Panc1 (cell line): Measurements from ENCODE around the gene DAB1.

Experiments
- POLR2AphosphoS5 ChIP-seq: IDR thresholded peaks from 2 replicates; pipeline ENCODE4 v1.6.1; 2012; ENCODE audit warnings: mild to moderate bottlenecking, low read depth, low read length, moderate library complexity
- SIN3A ChIP-seq: IDR thresholded peaks from 2 replicates; pipeline ENCODE4 v1.6.1; 2012; ENCODE audit warnings: low read depth, mild to moderate bottlenecking, low read length, moderate library complexity, borderline replicate concordance; ENCODE audit not compliant: insufficient read depth
- TCF7L2 ChIP-seq: IDR thresholded peaks from 2 replicates; pipeline ENCODE4 v1.6.1; 2011; ENCODE audit warnings: mild to moderate bottlenecking, low read depth, low read length, inconsistent platforms
- TF ChIP-seq, protein P1 (sequence below): fragments of 450-650 bp; IDR thresholded peaks from 2 replicates; pipeline ENCODE4 v1.5.1; 2017; ENCODE audit warnings: mild to moderate bottlenecking
- TF ChIP-seq, protein P2 (sequence below), 2 experiments: IDR thresholded peaks; 2 replicates each; pipeline ENCODE4 v1.6.1; 2011 to 2012; ENCODE audit warnings: low read depth in 2 of 2, control low read depth in 1 of 2, low read length in 1 of 2, mild to moderate bottlenecking in 1 of 2, moderate library complexity in 1 of 2; ENCODE audit not compliant: insufficient read depth in 1 of 2

DNA sequence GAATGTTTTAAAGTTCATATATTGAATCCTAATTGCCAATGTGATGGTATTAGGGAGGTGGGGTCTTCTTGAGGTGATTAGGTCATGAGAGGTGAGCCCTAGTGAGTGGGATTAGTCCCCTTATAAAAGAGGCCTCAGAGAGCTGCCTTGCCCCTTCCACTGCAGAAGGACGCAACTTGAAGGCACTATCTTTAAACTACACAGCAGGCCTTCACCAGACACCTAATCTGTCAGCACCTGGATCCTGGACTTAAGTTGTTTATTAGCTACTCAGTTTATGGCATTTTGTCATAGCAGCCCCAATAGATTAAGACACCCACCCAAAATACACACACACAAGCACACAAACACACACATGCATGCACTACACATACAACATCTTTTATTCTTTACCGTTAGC lies 61.4 kb downstream of the DAB1 start:
- TF ChIP-seq, protein P1, sequence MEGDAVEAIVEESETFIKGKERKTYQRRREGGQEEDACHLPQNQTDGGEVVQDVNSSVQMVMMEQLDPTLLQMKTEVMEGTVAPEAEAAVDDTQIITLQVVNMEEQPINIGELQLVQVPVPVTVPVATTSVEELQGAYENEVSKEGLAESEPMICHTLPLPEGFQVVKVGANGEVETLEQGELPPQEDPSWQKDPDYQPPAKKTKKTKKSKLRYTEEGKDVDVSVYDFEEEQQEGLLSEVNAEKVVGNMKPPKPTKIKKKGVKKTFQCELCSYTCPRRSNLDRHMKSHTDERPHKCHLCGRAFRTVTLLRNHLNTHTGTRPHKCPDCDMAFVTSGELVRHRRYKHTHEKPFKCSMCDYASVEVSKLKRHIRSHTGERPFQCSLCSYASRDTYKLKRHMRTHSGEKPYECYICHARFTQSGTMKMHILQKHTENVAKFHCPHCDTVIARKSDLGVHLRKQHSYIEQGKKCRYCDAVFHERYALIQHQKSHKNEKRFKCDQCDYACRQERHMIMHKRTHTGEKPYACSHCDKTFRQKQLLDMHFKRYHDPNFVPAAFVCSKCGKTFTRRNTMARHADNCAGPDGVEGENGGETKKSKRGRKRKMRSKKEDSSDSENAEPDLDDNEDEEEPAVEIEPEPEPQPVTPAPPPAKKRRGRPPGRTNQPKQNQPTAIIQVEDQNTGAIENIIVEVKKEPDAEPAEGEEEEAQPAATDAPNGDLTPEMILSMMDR = no peak
- no peak for TF ChIP-seq POLR2AphosphoS5
- no peak for TF ChIP-seq TCF7L2
- TF ChIP-seq, protein P2, sequence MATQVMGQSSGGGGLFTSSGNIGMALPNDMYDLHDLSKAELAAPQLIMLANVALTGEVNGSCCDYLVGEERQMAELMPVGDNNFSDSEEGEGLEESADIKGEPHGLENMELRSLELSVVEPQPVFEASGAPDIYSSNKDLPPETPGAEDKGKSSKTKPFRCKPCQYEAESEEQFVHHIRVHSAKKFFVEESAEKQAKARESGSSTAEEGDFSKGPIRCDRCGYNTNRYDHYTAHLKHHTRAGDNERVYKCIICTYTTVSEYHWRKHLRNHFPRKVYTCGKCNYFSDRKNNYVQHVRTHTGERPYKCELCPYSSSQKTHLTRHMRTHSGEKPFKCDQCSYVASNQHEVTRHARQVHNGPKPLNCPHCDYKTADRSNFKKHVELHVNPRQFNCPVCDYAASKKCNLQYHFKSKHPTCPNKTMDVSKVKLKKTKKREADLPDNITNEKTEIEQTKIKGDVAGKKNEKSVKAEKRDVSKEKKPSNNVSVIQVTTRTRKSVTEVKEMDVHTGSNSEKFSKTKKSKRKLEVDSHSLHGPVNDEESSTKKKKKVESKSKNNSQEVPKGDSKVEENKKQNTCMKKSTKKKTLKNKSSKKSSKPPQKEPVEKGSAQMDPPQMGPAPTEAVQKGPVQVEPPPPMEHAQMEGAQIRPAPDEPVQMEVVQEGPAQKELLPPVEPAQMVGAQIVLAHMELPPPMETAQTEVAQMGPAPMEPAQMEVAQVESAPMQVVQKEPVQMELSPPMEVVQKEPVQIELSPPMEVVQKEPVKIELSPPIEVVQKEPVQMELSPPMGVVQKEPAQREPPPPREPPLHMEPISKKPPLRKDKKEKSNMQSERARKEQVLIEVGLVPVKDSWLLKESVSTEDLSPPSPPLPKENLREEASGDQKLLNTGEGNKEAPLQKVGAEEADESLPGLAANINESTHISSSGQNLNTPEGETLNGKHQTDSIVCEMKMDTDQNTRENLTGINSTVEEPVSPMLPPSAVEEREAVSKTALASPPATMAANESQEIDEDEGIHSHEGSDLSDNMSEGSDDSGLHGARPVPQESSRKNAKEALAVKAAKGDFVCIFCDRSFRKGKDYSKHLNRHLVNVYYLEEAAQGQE (IDR thresholded peaks at IDR 0.05; ENCODE audit: insufficient read depth in 1 of 2, low read depth in 2 of 2, low read length in 1 of 2) = no peak
- TF ChIP-seq SIN3A = no peak
